ENCODE measurements around the gene TPSB2.

TPSB2 gene

GRCh38 chr16:1182950-1183907 lies 46.8 kb downstream of the TPSB2 start (continued):
- TF ChIP-seq PATZ1 (tag by site-specific recombination; IDR thresholded peaks at IDR 0.05) (peak; percentile 58; the same call in 1 of the 2 replicates), ZNF747 (tag by site-specific recombination; IDR thresholded peaks at IDR 0.05) (no peak), ZNF600 (tag by site-specific recombination; IDR thresholded peaks at IDR 0.05) (peak; percentile 50; the same call in 1 of the 2 replicates), ZNF548 (tag by site-specific recombination; IDR thresholded peaks at IDR 0.05) (no peak), KLF8 (tag by site-specific recombination; IDR thresholded peaks at IDR 0.05) (peak; percentile 35; the same call in 1 of the 2 replicates), KLF1 (tag by site-specific recombination; IDR thresholded peaks at IDR 0.05) (peak; percentile 85), ZNF114 (tag by site-specific recombination; IDR thresholded peaks at IDR 0.05) (no peak), ZNF514 (tag by site-specific recombination; IDR thresholded peaks at IDR 0.05) (no peak), ZFP41 (tag by site-specific recombination; IDR thresholded peaks at IDR 0.05; ENCODE audit: borderline replicate concordance) (no peak), ZNF10 (tag by site-specific recombination; IDR thresholded peaks at IDR 0.05) (no peak), ZNF404 (tag by site-specific recombination; IDR thresholded peaks at IDR 0.05) (no peak), IKZF3 (tag by site-specific recombination; IDR thresholded peaks at IDR 0.05) (peak; percentile 50), ZNF549 (tag by site-specific recombination; IDR thresholded peaks at IDR 0.05) (no peak), ZBTB11 (tag by site-specific recombination; conservative IDR thresholded peaks at IDR 0.05; ENCODE audit: low read depth) (no peak), GLIS2 (tag by site-specific recombination; IDR thresholded peaks at IDR 0.05) (no peak; the same call in 1 of the 2 replicates), SP7 (tag by site-specific recombination; IDR thresholded peaks at IDR 0.05) (no peak), ZNF202 (tag by site-specific recombination; IDR thresholded peaks at IDR 0.05; ENCODE audit: borderline replicate concordance) (no peak)
- TF ChIP-seq, protein P1, sequence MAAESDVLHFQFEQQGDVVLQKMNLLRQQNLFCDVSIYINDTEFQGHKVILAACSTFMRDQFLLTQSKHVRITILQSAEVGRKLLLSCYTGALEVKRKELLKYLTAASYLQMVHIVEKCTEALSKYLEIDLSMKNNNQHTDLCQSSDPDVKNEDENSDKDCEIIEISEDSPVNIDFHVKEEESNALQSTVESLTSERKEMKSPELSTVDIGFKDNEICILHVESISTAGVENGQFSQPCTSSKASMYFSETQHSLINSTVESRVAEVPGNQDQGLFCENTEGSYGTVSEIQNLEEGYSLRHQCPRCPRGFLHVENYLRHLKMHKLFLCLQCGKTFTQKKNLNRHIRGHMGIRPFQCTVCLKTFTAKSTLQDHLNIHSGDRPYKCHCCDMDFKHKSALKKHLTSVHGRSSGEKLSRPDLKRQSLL (tag by site-specific recombination; IDR thresholded peaks at IDR 0.05), result no peak
- TF ChIP-seq, protein P2, sequence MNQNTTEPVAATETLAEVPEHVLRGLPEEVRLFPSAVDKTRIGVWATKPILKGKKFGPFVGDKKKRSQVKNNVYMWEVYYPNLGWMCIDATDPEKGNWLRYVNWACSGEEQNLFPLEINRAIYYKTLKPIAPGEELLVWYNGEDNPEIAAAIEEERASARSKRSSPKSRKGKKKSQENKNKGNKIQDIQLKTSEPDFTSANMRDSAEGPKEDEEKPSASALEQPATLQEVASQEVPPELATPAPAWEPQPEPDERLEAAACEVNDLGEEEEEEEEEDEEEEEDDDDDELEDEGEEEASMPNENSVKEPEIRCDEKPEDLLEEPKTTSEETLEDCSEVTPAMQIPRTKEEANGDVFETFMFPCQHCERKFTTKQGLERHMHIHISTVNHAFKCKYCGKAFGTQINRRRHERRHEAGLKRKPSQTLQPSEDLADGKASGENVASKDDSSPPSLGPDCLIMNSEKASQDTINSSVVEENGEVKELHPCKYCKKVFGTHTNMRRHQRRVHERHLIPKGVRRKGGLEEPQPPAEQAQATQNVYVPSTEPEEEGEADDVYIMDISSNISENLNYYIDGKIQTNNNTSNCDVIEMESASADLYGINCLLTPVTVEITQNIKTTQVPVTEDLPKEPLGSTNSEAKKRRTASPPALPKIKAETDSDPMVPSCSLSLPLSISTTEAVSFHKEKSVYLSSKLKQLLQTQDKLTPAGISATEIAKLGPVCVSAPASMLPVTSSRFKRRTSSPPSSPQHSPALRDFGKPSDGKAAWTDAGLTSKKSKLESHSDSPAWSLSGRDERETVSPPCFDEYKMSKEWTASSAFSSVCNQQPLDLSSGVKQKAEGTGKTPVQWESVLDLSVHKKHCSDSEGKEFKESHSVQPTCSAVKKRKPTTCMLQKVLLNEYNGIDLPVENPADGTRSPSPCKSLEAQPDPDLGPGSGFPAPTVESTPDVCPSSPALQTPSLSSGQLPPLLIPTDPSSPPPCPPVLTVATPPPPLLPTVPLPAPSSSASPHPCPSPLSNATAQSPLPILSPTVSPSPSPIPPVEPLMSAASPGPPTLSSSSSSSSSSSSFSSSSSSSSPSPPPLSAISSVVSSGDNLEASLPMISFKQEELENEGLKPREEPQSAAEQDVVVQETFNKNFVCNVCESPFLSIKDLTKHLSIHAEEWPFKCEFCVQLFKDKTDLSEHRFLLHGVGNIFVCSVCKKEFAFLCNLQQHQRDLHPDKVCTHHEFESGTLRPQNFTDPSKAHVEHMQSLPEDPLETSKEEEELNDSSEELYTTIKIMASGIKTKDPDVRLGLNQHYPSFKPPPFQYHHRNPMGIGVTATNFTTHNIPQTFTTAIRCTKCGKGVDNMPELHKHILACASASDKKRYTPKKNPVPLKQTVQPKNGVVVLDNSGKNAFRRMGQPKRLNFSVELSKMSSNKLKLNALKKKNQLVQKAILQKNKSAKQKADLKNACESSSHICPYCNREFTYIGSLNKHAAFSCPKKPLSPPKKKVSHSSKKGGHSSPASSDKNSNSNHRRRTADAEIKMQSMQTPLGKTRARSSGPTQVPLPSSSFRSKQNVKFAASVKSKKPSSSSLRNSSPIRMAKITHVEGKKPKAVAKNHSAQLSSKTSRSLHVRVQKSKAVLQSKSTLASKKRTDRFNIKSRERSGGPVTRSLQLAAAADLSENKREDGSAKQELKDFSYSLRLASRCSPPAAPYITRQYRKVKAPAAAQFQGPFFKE (tag by site-specific recombination; IDR thresholded peaks at IDR 0.05; ENCODE audit: borderline replicate concordance), result no peak
